ENCODE measurements around the gene EMC6.

GRCh38 chr17:3695129-3695722 lies 26.6 kb downstream of the EMC6 start:
- TF ChIP-seq, protein P1, sequence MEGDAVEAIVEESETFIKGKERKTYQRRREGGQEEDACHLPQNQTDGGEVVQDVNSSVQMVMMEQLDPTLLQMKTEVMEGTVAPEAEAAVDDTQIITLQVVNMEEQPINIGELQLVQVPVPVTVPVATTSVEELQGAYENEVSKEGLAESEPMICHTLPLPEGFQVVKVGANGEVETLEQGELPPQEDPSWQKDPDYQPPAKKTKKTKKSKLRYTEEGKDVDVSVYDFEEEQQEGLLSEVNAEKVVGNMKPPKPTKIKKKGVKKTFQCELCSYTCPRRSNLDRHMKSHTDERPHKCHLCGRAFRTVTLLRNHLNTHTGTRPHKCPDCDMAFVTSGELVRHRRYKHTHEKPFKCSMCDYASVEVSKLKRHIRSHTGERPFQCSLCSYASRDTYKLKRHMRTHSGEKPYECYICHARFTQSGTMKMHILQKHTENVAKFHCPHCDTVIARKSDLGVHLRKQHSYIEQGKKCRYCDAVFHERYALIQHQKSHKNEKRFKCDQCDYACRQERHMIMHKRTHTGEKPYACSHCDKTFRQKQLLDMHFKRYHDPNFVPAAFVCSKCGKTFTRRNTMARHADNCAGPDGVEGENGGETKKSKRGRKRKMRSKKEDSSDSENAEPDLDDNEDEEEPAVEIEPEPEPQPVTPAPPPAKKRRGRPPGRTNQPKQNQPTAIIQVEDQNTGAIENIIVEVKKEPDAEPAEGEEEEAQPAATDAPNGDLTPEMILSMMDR (IDR thresholded peaks at IDR 0.05): no peak
- TF ChIP-seq TAF1 (IDR thresholded peaks at IDR 0.05; ENCODE audit: borderline replicate concordance, low read depth, low read length): no peak

Measured in SK-N-SH (cell line).